HL-60 (cell line): Measurements from ENCODE around the gene FUT7.
A peak's percentile ranks its signal among the peaks of the same experiment; 100 is the strongest.

ENCODE experiments used
- DNase-seq, 2 experiments: peaks; one replicate each; pipeline ENCODE4 v3.0.0-alpha.2; 2010 to 2020; ENCODE audit warnings: low read depth in 1 of 2, low spot score in 1 of 2
- H3K27ac ChIP-seq: fragments of 250-450 bp; sonication (Bioruptor Pico); replicated peaks from 2 replicates; pipeline ENCODE4 v1.5.1; 2020; ENCODE audit warnings: mild to moderate bottlenecking, moderate library complexity
- H3K27me3 ChIP-seq: fragments of 250-450 bp; sonication (Bioruptor Pico); 2 replicates; pipeline ENCODE4 v1.5.1; 2021; ENCODE audit warnings: mild to moderate bottlenecking, moderate library complexity; ENCODE audit not compliant: insufficient read depth, poor library complexity, severe bottlenecking
- H3K4me3 ChIP-seq: replicated peaks from 2 replicates; pipeline ENCODE4 v1.5.1; 2011; ENCODE audit warnings: mild to moderate bottlenecking, control low read depth, low read length; ENCODE audit not compliant: insufficient read depth
- CTCF ChIP-seq: IDR thresholded peaks from one replicate; pipeline ENCODE4 v1.5.1; 2011; ENCODE audit warnings: low read length, control low read depth, inconsistent platforms; ENCODE audit not compliant: insufficient read depth
- GABPA ChIP-seq: IDR thresholded peaks from 2 replicates; pipeline ENCODE4 v1.6.1; 2012; ENCODE audit warnings: low read depth
- POLR2AphosphoS5 ChIP-seq: IDR thresholded peaks from 2 replicates; pipeline ENCODE4 v1.6.1; 2012; ENCODE audit warnings: low read depth
- REST ChIP-seq: IDR thresholded peaks from 2 replicates; pipeline ENCODE4 v1.6.1; 2012; ENCODE audit warnings: low read depth; ENCODE audit not compliant: insufficient replicate concordance
- SPI1 ChIP-seq: IDR thresholded peaks from 2 replicates; pipeline ENCODE4 v1.6.1; 2012; ENCODE audit warnings: low read depth, mild to moderate bottlenecking, borderline replicate concordance

FUT7 gene

GRCh38 chr9:137069508-137070091 is 37.7 kb upstream of the FUT7 start:
- H3K4me3 ChIP-seq: peak overlapping the region; percentile 50
- no peaks in the 10 kb centered on the region for H3K27me3 ChIP-seq
- TF ChIP-seq GABPA: no peak
- no peak for TF ChIP-seq POLR2AphosphoS5
- TF ChIP-seq CTCF: no peak
- no peak overlapping the region for H3K27ac ChIP-seq
- no peak for DNase-seq

- Histone ChIP-seq H3K27me3 (no peaks in the 10 kb centered on the region), H3K27ac (no peak overlapping the region), H3K4me3 (peak overlapping the region; percentile 50)
- DNase-seq: no peak
- TF ChIP-seq GABPA (no peak), REST (no peak), POLR2AphosphoS5 (no peak), SPI1 (no peak), CTCF (no peak)
Observed at GRCh38 chr9:137068539-137069507, 36.9 kb upstream of the FUT7 start.

DNA sequence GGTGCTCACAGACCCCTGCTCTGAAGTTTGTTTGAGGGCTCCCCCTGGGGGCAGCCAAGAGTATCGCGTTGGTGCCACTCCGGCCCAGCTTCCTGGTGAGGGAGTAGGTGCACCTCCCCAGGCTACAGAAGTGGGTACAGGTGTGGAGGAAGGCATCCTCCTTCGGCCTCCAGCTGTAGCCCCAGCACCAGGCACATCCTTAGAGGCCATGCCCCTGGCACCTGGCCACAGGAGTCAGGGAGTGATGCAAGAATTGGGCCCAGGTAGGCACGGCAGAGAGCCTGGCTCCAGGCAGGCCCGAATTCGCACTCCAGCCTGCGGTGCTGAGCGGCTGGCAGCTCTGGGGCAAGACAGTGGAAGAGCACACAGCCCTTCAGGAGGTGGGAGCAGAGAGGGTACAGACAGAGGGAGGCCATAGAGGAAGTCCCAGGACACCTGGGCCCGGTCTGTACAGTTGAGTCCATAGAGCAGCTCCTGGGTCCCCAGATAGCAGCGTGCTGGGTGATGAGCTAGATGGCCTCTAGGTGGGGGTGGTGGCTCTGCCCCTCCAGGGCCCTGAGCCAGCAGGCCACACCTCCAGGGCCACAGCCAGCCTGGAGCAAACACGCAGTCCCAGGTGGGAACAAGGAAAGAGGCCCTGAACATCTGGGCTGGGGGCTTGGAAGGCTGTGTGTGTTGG is 36.1 kb upstream of the FUT7 start:
- H3K4me3 ChIP-seq: no peak overlapping the region

More for the DNA sequence above, 36.1 kb upstream of the FUT7 start:
- Histone ChIP-seq H3K27ac (no peak overlapping the region), H3K27me3 (no peaks in the 10 kb centered on the region)
- TF ChIP-seq REST: no peak
- peak; percentile 74 for TF ChIP-seq CTCF
- peak; percentile 81 to 86 for DNase-seq
